H1 (cell line): ENCODE measurements around the gene MTRFR. TPM values are rescaled to one million over a fixed set of nuclear protein-coding genes. Genes with fewer than 3 reads are reported as not detected.

Experiments used
- CTCF ChIA-PET: fragments of 300-600 bp; sonication (Branson Sonifier 250); formaldehyde crosslinking; loops from one replicate; lab custom pipeline; 2021; ENCODE audit not compliant: partially characterized antibody; lab: Charles Lee
- POLR2A ChIA-PET: fragments of 300-600 bp; sonication (Branson Sonifier 250); formaldehyde crosslinking; loops from one replicate; lab custom pipeline; 2021; ENCODE audit warnings: inconsistent platforms; ENCODE audit not compliant: partially characterized antibody; lab: Charles Lee
- DNase-seq, 2 experiments: peaks; one replicate each; pipeline versions ENCODE4 v3.0.0 to v3.0.0-alpha.2; 2010 to 2022; ENCODE audit warnings: low spot score in 2 of 2, low read depth in 1 of 2, mixed read lengths in 1 of 2
- FAIRE-seq: peaks from 2 replicates; lab custom pipeline; 2011; peaks lifted over from hg19 to GRCh38; lab: Jason Lieb, UNC
- H2AFZ ChIP-seq: 2 replicates; pipeline ENCODE4 v1.8.1; 2012; ENCODE audit warnings: low read length, inconsistent platforms
- H2AK5ac ChIP-seq: 2 replicates; pipeline ENCODE4 v1.6.1; 2013; ENCODE audit warnings: low read depth, low read length
- H2BK120ac ChIP-seq: replicated peaks from 2 replicates; pipeline ENCODE3; 2013; ENCODE audit warnings: low read depth, low read length, inconsistent platforms
- H2BK12ac ChIP-seq: 2 replicates; pipeline ENCODE4 v1.6.1; 2013; ENCODE audit warnings: low read depth, low read length
- H2BK15ac ChIP-seq: 2 replicates; pipeline ENCODE4 v1.6.1; 2013; ENCODE audit warnings: low read length
- H2BK20ac ChIP-seq: 2 replicates; pipeline ENCODE4 v1.6.1; 2013; ENCODE audit warnings: low read length
- H2BK5ac ChIP-seq: 2 replicates; pipeline ENCODE4 v1.6.1; 2013; ENCODE audit warnings: low read depth, low read length
- H3K14ac ChIP-seq: 2 replicates; pipeline ENCODE4 v1.6.1; 2013; ENCODE audit warnings: inconsistent platforms; ENCODE audit not compliant: insufficient read length
- H3K18ac ChIP-seq: 2 replicates; pipeline ENCODE4 v1.6.1; 2013; ENCODE audit warnings: low read length; ENCODE audit errors: extremely low read depth
- H3K23ac ChIP-seq: 2 replicates; pipeline ENCODE4 v1.6.1; 2013; ENCODE audit warnings: inconsistent platforms; ENCODE audit not compliant: insufficient read length
- H3K23me2 ChIP-seq: 2 replicates; pipeline ENCODE4 v1.6.1; 2013; ENCODE audit warnings: low read depth, low read length
- H3K27ac ChIP-seq: 2 replicates; pipeline ENCODE4 v1.6.1; 2011; ENCODE audit warnings: low read depth, low read length, inconsistent platforms
- H3K27me3 ChIP-seq, 4 experiments: replicated peaks in 1 of 4; 1 replicate in 1 of 4; 2 replicates in 3 of 4; pipeline versions ENCODE4 v1.6.1 to v1.8.1; 2011 to 2013; ENCODE audit warnings: low read length in 3 of 4, mild to moderate bottlenecking in 3 of 4, inconsistent platforms in 2 of 4, mixed read lengths in 2 of 4, moderate library complexity in 1 of 4; ENCODE audit not compliant: control insufficient read depth in 3 of 4, insufficient read depth in 3 of 4; ENCODE audit errors: extremely low read depth in 1 of 4
- H3K36me3 ChIP-seq, 4 experiments: 2 replicates each; pipeline versions ENCODE4 v1.6.1 to v1.8.1; 2011 to 2013; ENCODE audit warnings: mild to moderate bottlenecking in 4 of 4, low read length in 3 of 4, moderate library complexity in 2 of 4, control low read depth in 1 of 4, inconsistent platforms in 1 of 4; ENCODE audit not compliant: insufficient read depth in 4 of 4, control insufficient read depth in 2 of 4
- H3K4ac ChIP-seq: replicated peaks from 2 replicates; pipeline ENCODE3; 2013; ENCODE audit warnings: low read length, low read depth, mixed read lengths, inconsistent platforms; ENCODE audit not compliant: insufficient read length
- H3K4me1 ChIP-seq, 4 experiments: replicated peaks in 1 of 4; 1 replicate in 1 of 4; 2 replicates in 3 of 4; pipeline versions ENCODE4 v1.6.1 to v1.8.1; 2011 to 2013; ENCODE audit warnings: low read length in 3 of 4, inconsistent platforms in 2 of 4, mixed read lengths in 1 of 4; ENCODE audit not compliant: insufficient read depth in 4 of 4, control insufficient read depth in 3 of 4
- H3K4me2 ChIP-seq, 2 experiments: 2 replicates each; pipeline versions ENCODE4 v1.6.1 to v1.8.1; 2011 to 2013; ENCODE audit warnings: low read depth in 2 of 2, low read length in 2 of 2, control low read depth in 1 of 2, inconsistent platforms in 1 of 2, mild to moderate bottlenecking in 1 of 2; ENCODE audit not compliant: insufficient read depth in 1 of 2
- H3K4me3 ChIP-seq, 4 experiments: fragments of 200-600, 300-600 bp in 1 of 4; sonication (generic), shearing (Covaris generic), sonication (Bioruptor Twin) in 1 of 4; 2 replicates each; pipeline versions ENCODE4 v1.5.1 to v1.8.1; 2011 to 2016; ENCODE audit warnings: low read length in 4 of 4, low read depth in 3 of 4, control low read depth in 2 of 4, inconsistent platforms in 2 of 4, mild to moderate bottlenecking in 2 of 4, mixed read lengths in 1 of 4, moderate library complexity in 1 of 4; ENCODE audit not compliant: insufficient read depth in 2 of 4; ENCODE audit errors: extremely low read depth in 1 of 4
- H3K56ac ChIP-seq: replicated peaks from 2 replicates; pipeline ENCODE3; 2013; ENCODE audit warnings: low read depth, mild to moderate bottlenecking, mixed read lengths, low read length, inconsistent platforms; ENCODE audit not compliant: insufficient read length
- H3K79me1 ChIP-seq: 2 replicates; pipeline ENCODE4 v1.6.1; 2013; ENCODE audit warnings: low read depth, low read length, control low read depth
- H3K79me2 ChIP-seq, 2 experiments: 2 replicates each; pipeline versions ENCODE4 v1.6.1 to v1.8.1; 2012 to 2013; ENCODE audit warnings: low read length in 2 of 2, mild to moderate bottlenecking in 2 of 2, inconsistent platforms in 1 of 2; ENCODE audit not compliant: insufficient read depth in 2 of 2, control insufficient read depth in 1 of 2
- H3K9ac ChIP-seq, 4 experiments: replicated peaks in 1 of 4; 1 replicate in 1 of 4; 2 replicates in 3 of 4; pipeline versions ENCODE4 v1.6.1 to v1.8.1; 2011 to 2013; ENCODE audit warnings: low read depth in 3 of 4, low read length in 3 of 4, control low read depth in 2 of 4, mild to moderate bottlenecking in 2 of 4, moderate library complexity in 2 of 4, inconsistent platforms in 1 of 4; ENCODE audit errors: extremely low read depth in 1 of 4
- H3K9me3 ChIP-seq, 2 experiments: 2 replicates each; pipeline versions ENCODE4 v1.6.1 to v1.8.1; 2012 to 2013; ENCODE audit warnings: mild to moderate bottlenecking in 2 of 2, moderate library complexity in 2 of 2, control low read depth in 1 of 2, inconsistent platforms in 1 of 2, low read depth in 1 of 2, low read length in 1 of 2, mixed read lengths in 1 of 2; ENCODE audit not compliant: insufficient read depth in 2 of 2
- H4K20me1 ChIP-seq, 2 experiments: replicated peaks in 1 of 2; 2 replicates each; pipeline versions ENCODE3 to v1.8.1; 2011 to 2013; ENCODE audit warnings: inconsistent platforms in 2 of 2, low read length in 2 of 2, mild to moderate bottlenecking in 1 of 2; ENCODE audit not compliant: insufficient read depth in 2 of 2, control insufficient read depth in 1 of 2
- H4K5ac ChIP-seq: 2 replicates; pipeline ENCODE4 v1.6.1; 2013; ENCODE audit warnings: low read length, low read depth, mixed read lengths, inconsistent platforms; ENCODE audit not compliant: insufficient read length
- H4K8ac ChIP-seq: 2 replicates; pipeline ENCODE4 v1.8.0; 2013; ENCODE audit warnings: mild to moderate bottlenecking, moderate library complexity, low read length, inconsistent platforms; ENCODE audit not compliant: insufficient read depth; ENCODE audit errors: extremely low read depth
- H4K91ac ChIP-seq: replicated peaks from 2 replicates; pipeline ENCODE3; 2013; ENCODE audit warnings: low read length, mixed read lengths, inconsistent platforms; ENCODE audit not compliant: insufficient read length
- PHF8 ChIP-seq: fragments of 200-600 bp; sonication (generic); conservative IDR thresholded peaks from 2 replicates; pipeline ENCODE4 v1.7.1; 2012; ENCODE audit warnings: low read depth, mild to moderate bottlenecking, inconsistent platforms, low read length, moderate library complexity
- SP1 ChIP-seq: IDR thresholded peaks from 2 replicates; pipeline ENCODE4 v1.6.1; 2011; ENCODE audit warnings: low read depth, low read length
- TCF12 ChIP-seq: IDR thresholded peaks from 2 replicates; pipeline ENCODE4 v1.6.1; 2011; ENCODE audit warnings: low read depth, mild to moderate bottlenecking, low read length
- TEAD4 ChIP-seq: IDR thresholded peaks from 2 replicates; pipeline ENCODE4 v1.6.1; 2012; ENCODE audit warnings: low read depth, low read length, inconsistent platforms, mixed read lengths
- WGBS, 2 experiments: shearing (Covaris generic) in 1 of 2; methylation state at CpG; one replicate each; pipeline versions ENCODE4 v1.1.6 to v1.1.7; 2013 to 2015; ENCODE audit warnings: low lambda C conversion rate in 2 of 2, mixed read lengths in 2 of 2, inconsistent platforms in 1 of 2, low coverage in 1 of 2, missing lambda C conversion rate in 1 of 2; ENCODE audit not compliant: insufficient replicate concordance in 2 of 2, insufficient coverage in 1 of 2, insufficient read length in 1 of 2; ENCODE audit errors: extremely low coverage in 1 of 2, missing lambda C conversion rate in 1 of 2; 5-methylcytosine and 5-hydroxymethylcytosine counted together
- polyA plus RNA-seq, 7 experiments: library from polyadenylated mRNA; depleted of rRNA in 3 of 7; stranded (reverse) in 5 of 7; unstranded in 2 of 7; fragments of >200 nt in 5 of 7; fragments of 200-250 nt in 2 of 7; gene quantifications; 1 replicate in 5 of 7; 2 replicates in 1 of 7; 4 replicates in 1 of 7; pipeline versions ENCODE4 v1.2.1 to v1.2.3, GENCODE V29; 2011 to 2013; ENCODE audit warnings: missing spikeins in 2 of 7, mixed read lengths in 2 of 7
- total RNA-seq: library from RNA; stranded (reverse); fragmentation: NEBNext Ultra II Directional; extraction: Animal tissue kit (Norgen Biotek cat#: 25700); gene quantifications from 2 replicates; pipeline ENCODE4 v1.2.1, GENCODE V29; 2021
- TF ChIP-seq, protein P1 (sequence below), 3 experiments: IDR thresholded peaks; 1 replicate in 2 of 3; 2 replicates in 1 of 3; pipeline versions ENCODE4 v1.5.1 to v1.6.1; 2011; ENCODE audit warnings: low read length in 3 of 3, mild to moderate bottlenecking in 3 of 3, inconsistent platforms in 2 of 3, low read depth in 1 of 3, moderate library complexity in 1 of 3; ENCODE audit not compliant: insufficient read depth in 1 of 3; ENCODE audit errors: control extremely low read depth in 1 of 3

MTRFR gene
- total and polyA plus RNA-seq, 2 of the 8 experiments (the other 6 are each of a cell fraction or from before 2014, with no cell fraction given), result 9.2 to 12.9 TPM

DNA sequence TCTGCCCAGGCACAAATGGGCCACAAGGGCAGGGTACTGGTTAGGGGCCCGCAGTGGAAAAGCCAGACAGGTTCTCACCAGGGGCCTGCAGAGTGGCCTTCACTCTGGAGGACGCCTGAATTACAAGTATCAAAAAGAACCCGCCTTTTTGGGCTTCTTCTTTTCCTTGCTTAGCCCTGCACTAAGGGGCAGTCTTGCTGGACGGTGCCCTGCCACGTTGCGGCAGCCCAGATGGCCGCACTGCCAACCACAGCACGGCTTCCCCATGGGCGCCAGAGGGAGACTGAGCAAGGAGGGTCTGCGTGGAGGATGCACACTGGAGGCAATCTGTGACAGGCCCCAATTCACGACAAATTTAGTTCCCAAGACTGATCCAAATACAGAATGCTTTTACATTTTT is 56.7 kb downstream of the MTRFR start:
- Histone ChIP-seq H3K14ac (no peak overlapping the region), H3K4ac (no peak overlapping the region), H3K79me2 (no peaks in the 10 kb centered on the region), H2AFZ (no peak overlapping the region), H3K56ac (no peak overlapping the region), H2BK120ac (no peak overlapping the region), H3K9ac (no peak overlapping the region), H2BK20ac (no peak overlapping the region), H3K23ac (no peak overlapping the region), H3K9me3 (no peaks in the 10 kb centered on the region; a peak in 1 of 4 replicates), H3K4me2 (no peak overlapping the region), H3K79me1 (no peaks in the 10 kb centered on the region), H3K23me2 (no peaks in the 10 kb centered on the region), H4K20me1 (peaks cover 0 to 3% of the 10 kb centered on the region in 2 experiments)
- DNase-seq, result no peak
- WGBS, 2 experiments, result 94% methylated on average over 11 of the region's 11 CpGs; no CpG with 5 or more reads in 1 of the 2 experiments
- TF ChIP-seq TCF12 (no peak), PHF8 (no peak), SP1 (no peak), TEAD4 (no peak)
- TF ChIP-seq, protein P1, sequence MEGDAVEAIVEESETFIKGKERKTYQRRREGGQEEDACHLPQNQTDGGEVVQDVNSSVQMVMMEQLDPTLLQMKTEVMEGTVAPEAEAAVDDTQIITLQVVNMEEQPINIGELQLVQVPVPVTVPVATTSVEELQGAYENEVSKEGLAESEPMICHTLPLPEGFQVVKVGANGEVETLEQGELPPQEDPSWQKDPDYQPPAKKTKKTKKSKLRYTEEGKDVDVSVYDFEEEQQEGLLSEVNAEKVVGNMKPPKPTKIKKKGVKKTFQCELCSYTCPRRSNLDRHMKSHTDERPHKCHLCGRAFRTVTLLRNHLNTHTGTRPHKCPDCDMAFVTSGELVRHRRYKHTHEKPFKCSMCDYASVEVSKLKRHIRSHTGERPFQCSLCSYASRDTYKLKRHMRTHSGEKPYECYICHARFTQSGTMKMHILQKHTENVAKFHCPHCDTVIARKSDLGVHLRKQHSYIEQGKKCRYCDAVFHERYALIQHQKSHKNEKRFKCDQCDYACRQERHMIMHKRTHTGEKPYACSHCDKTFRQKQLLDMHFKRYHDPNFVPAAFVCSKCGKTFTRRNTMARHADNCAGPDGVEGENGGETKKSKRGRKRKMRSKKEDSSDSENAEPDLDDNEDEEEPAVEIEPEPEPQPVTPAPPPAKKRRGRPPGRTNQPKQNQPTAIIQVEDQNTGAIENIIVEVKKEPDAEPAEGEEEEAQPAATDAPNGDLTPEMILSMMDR (IDR thresholded peaks at IDR 0.05; ENCODE audit: control extremely low read depth in 1 of 3, insufficient read depth in 1 of 3, low read depth in 1 of 3, low read length in 3 of 3), result no peak
- TF ChIP-seq, all 59 proteins: peak for 0
- Histone ChIP-seq H2AK5ac (no peak overlapping the region), H2BK12ac (no peak overlapping the region), H3K4me3 (no peak overlapping the region), H2BK5ac (no peak overlapping the region), H4K91ac (no peak overlapping the region), H3K18ac (no peak overlapping the region), H2BK15ac (no peak overlapping the region), H4K5ac (no peak overlapping the region), H3K4me1 (no peaks in the 10 kb centered on the region; a peak in 1 of 7 replicates), H4K8ac (no peak overlapping the region), H3K27ac (no peak overlapping the region), H3K27me3 (no peaks in the 10 kb centered on the region), H3K36me3 (peaks cover 3 to 35% (median 15%) of the 10 kb centered on the region in 4 experiments; a peak in 7 of 8 replicates)
- FAIRE-seq, result no peak
- ChIA-PET POLR2A (interaction anchor here (0.6 kb wide), 1 partner anchor 23 kb away, joined by 3 read pairs; no protein-coding TSS in a partner anchor), CTCF (no interaction called here)
